A673 (cell line): ENCODE data around the gene CHRM4. TPM values are rescaled to one million over a fixed set of nuclear protein-coding genes. Genes with fewer than 3 reads are reported as not detected.
A peak's percentile ranks its signal among the peaks of the same experiment; 100 is the strongest.

Experiments
- BruUV-seq: library from RNA; stranded (reverse); fragments of 400-500 nt; replicated peaks from 2 replicates; lab custom pipeline; 2021; lab: Mats Ljungman, UMichigan
- CTCF ChIA-PET: fragments of 300-600 bp; sonication (Branson Sonifier 250); formaldehyde crosslinking; loops from one replicate; lab custom pipeline; 2022; ENCODE audit warnings: antibody characterized with exemption; lab: Charles Lee
- POLR2A ChIA-PET: fragments of 300-600 bp; sonication (Branson Sonifier 250); formaldehyde crosslinking; loops from one replicate; lab custom pipeline; 2022; ENCODE audit warnings: antibody characterized with exemption; ENCODE audit not compliant: low non-redundant PET; lab: Charles Lee
- DNase-seq: peaks from one replicate; pipeline ENCODE4 v3.0.0-alpha.2; 2015; ENCODE audit warnings: low spot score
- H3K27ac ChIP-seq: fragments of 200-600 bp; sonication (generic); 2 replicates; pipeline ENCODE4 v1.5.1; 2016; ENCODE audit warnings: mixed run types, low read depth, mild to moderate bottlenecking, mixed read lengths, antibody characterized with exemption, low read length; ENCODE audit not compliant: poor library complexity, severe bottlenecking
- H3K27me3 ChIP-seq: fragments of 200-600 bp; sonication (generic); replicated peaks from 2 replicates; pipeline ENCODE4 v1.6.1; 2017; ENCODE audit warnings: mixed run types, low read depth, mild to moderate bottlenecking, mixed read lengths, antibody characterized with exemption, low read length; ENCODE audit not compliant: insufficient read depth, poor library complexity
- H3K36me3 ChIP-seq: fragments of 200-600 bp; sonication (generic); 2 replicates; pipeline ENCODE4 v1.6.1; 2016; ENCODE audit warnings: mixed run types, mild to moderate bottlenecking, mixed read lengths, antibody characterized with exemption, low read length; ENCODE audit not compliant: insufficient read depth, poor library complexity, severe bottlenecking
- H3K4me1 ChIP-seq: fragments of 200-600 bp; sonication (generic); 2 replicates; pipeline ENCODE4 v1.6.1; 2017; ENCODE audit warnings: mixed run types, mild to moderate bottlenecking, mixed read lengths, antibody characterized with exemption, low read length; ENCODE audit not compliant: insufficient read depth, poor library complexity, severe bottlenecking
- H3K4me3 ChIP-seq: fragments of 200-600 bp; sonication (generic); 2 replicates; pipeline ENCODE4 v1.5.1; 2016; ENCODE audit warnings: low read depth, mixed run types, mild to moderate bottlenecking, mixed read lengths, low read length; ENCODE audit not compliant: poor library complexity, severe bottlenecking
- H3K9me3 ChIP-seq: fragments of 200-600 bp; sonication (generic); 2 replicates; pipeline ENCODE4 v1.6.1; 2016; ENCODE audit warnings: mixed run types, low read depth, mild to moderate bottlenecking, mixed read lengths, antibody characterized with exemption, low read length; ENCODE audit not compliant: poor library complexity, severe bottlenecking
- CTCF ChIP-seq: fragments of 300-800, 200-600 bp; sonication (generic); conservative IDR thresholded peaks from 2 replicates; pipeline ENCODE4 v1.5.1; 2017; ENCODE audit warnings: low read depth, mild to moderate bottlenecking, antibody characterized with exemption, low read length, moderate library complexity, mixed read lengths
- EZH2 ChIP-seq: fragments of 200-600 bp; sonication (generic); IDR thresholded peaks from 2 replicates; pipeline ENCODE4 v1.6.1; 2017; ENCODE audit warnings: borderline replicate concordance, low read depth, mild to moderate bottlenecking, mixed read lengths, antibody characterized with exemption, low read length; ENCODE audit not compliant: poor library complexity, severe bottlenecking
- intact Hi-C: fragments of 100-400 bp; cut with micrococcal nuclease; formaldehyde crosslinking; loops from one replicate; pipeline ENCODE4 v1.10.0; 2022; ENCODE audit not compliant: unreplicated experiment
- total RNA-seq: library from RNA; stranded (reverse); gene quantifications from 2 replicates; pipeline ENCODE4 v1.2.3, GENCODE V29; 2021

Gene CHRM4
- total RNA-seq, 1 experiment from 2014 or later, result not detected

GRCh38 chr11:46370253-46370652 lies 21.3 kb downstream of the CHRM4 start:
- peaks cover 13% of the 10 kb centered on the region for H3K4me1 ChIP-seq
- H3K36me3 ChIP-seq, result peaks cover 39% of the 10 kb centered on the region
- BruUV-seq, result no TSS peak
- TF ChIP-seq CTCF, result no peak
- no peak for TF ChIP-seq EZH2
- intact Hi-C loops, result no loop called here
- POLR2A ChIA-PET, result no interaction called here
- H3K4me3 ChIP-seq, result no peak overlapping the region
- CTCF ChIA-PET, result interaction anchor here (0.7 to 1.5 kb wide), 3 partner anchors 10 to 166 kb away, joined by 3 read pairs; partner anchors contain the start of gene DGKZ
- no peaks in the 10 kb centered on the region for H3K27me3 ChIP-seq
- no peak overlapping the region for H3K27ac ChIP-seq
- DNase-seq, result no peak
- H3K9me3 ChIP-seq, result no peaks in the 10 kb centered on the region

- ChIA-PET CTCF (interaction anchor here (0.7 to 1.5 kb wide), 5 partner anchors 10 to 166 kb away, joined by 3 read pairs; partner anchors contain the start of genes CHRM4 and DGKZ), POLR2A (no interaction called here)
- Histone ChIP-seq H3K4me1 (peaks cover 13% of the 10 kb centered on the region), H3K36me3 (peaks cover 33% of the 10 kb centered on the region), H3K9me3 (no peaks in the 10 kb centered on the region), H3K4me3 (no peak overlapping the region), H3K27me3 (no peaks in the 10 kb centered on the region), H3K27ac (no peak overlapping the region)
- TF ChIP-seq EZH2, result no peak
- TF ChIP-seq CTCF, result peak; percentile 100
- no TSS peak for BruUV-seq
- peak; percentile 96 for DNase-seq
- intact Hi-C loops, result loop anchor here (1.0 to 2.0 kb wide), 2 partner anchors 131 to 169 kb away; no protein-coding TSS in a partner anchor
Measured at GRCh38 chr11:46369458-46370152, 22.0 kb downstream of the CHRM4 start.

GRCh38 chr11:46367916-46368267 lies 23.7 kb downstream of the CHRM4 start:
- TF ChIP-seq CTCF, result no peak; the same call in 1 of the 2 replicates
- TF ChIP-seq EZH2, result no peak
- POLR2A ChIA-PET, result no interaction called here
- no peak for DNase-seq
- no peaks in the 10 kb centered on the region for H3K9me3 ChIP-seq
- H3K27me3 ChIP-seq, result no peaks in the 10 kb centered on the region
- peaks cover 13% of the 10 kb centered on the region for H3K4me1 ChIP-seq
- no peak overlapping the region for H3K27ac ChIP-seq
- intact Hi-C loops, result loop anchor here (2.0 kb wide), 1 partner anchor 129 kb away; no protein-coding TSS in a partner anchor
- H3K4me3 ChIP-seq, result no peak overlapping the region
- no TSS peak for BruUV-seq
- CTCF ChIA-PET, result interaction anchor here (1.3 kb wide), 1 partner anchor 16 kb away, joined by 5 read pairs; no protein-coding TSS in a partner anchor
- H3K36me3 ChIP-seq, result peaks cover 28% of the 10 kb centered on the region
